Neutrophil (primary cell): Measurements from ENCODE around the gene GORASP1.

Experiments used
- H3K27ac ChIP-seq: fragments of 200-600 bp; sonication (generic); 2 replicates; pipeline ENCODE4 v1.5.1; 2016; ENCODE audit warnings: mild to moderate bottlenecking, moderate library complexity
- H3K27me3 ChIP-seq: fragments of 200-600 bp; sonication (generic); 2 replicates; pipeline ENCODE4 v1.6.0; 2016; ENCODE audit warnings: mild to moderate bottlenecking
- H3K36me3 ChIP-seq: fragments of 200-600 bp; sonication (generic); 2 replicates; pipeline ENCODE4 v1.5.1; 2017
- H3K4me1 ChIP-seq, 2 experiments: fragments of 200-600 bp in 1 of 2; sonication (generic) in 1 of 2; 1 replicate in 1 of 2; 2 replicates in 1 of 2; pipeline versions ENCODE4 v1.5.1 to v1.6.1; 2013 to 2016; ENCODE audit warnings: low read depth in 1 of 2, low read length in 1 of 2, mild to moderate bottlenecking in 1 of 2, moderate library complexity in 1 of 2; ENCODE audit not compliant: control insufficient read depth in 1 of 2, insufficient read depth in 1 of 2
- H3K4me3 ChIP-seq, 2 experiments: fragments of 200-600 bp in 1 of 2; sonication (generic) in 1 of 2; 1 replicate in 1 of 2; 2 replicates in 1 of 2; pipeline ENCODE4 v1.5.1; 2013 to 2016; ENCODE audit warnings: low read depth in 1 of 2, low read length in 1 of 2, mild to moderate bottlenecking in 1 of 2, moderate library complexity in 1 of 2
- H3K9me3 ChIP-seq: fragments of 200-600 bp; sonication (generic); 2 replicates; pipeline ENCODE4 v1.5.1; 2016
- TF ChIP-seq, protein P1 (sequence below): fragments of 200-600 bp; sonication (generic); IDR thresholded peaks from 2 replicates; pipeline ENCODE4 v1.5.1; 2016; ENCODE audit warnings: antibody characterized with exemption

The GORASP1 gene

DNA sequence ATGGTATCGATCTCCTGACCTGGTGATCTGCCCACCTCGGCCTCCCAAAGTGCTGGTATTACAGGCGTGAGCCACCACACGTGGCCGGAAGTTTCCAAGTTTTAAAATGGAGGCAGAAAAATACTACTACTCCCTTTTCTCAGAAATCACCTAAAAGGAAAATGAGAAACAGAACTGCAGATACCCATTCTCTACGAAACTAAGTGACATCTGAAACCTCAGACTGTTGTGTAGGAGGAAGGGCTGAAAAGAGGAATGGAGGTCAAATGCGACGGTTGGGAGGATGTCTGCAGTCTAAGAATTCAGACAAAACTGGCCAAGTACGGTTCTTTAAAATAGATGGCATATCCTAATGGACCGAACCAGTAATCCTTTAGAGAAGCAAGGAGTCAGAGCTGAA is 31.5 kb downstream of the GORASP1 start:
- Histone ChIP-seq H3K4me3 (no peak overlapping the region), H3K9me3 (no peaks in the 10 kb centered on the region), H3K27me3 (no peaks in the 10 kb centered on the region), H3K4me1 (no peaks in the 10 kb centered on the region), H3K27ac (no peak overlapping the region), H3K36me3 (peaks cover 92% of the 10 kb centered on the region)
- TF ChIP-seq, protein P1, sequence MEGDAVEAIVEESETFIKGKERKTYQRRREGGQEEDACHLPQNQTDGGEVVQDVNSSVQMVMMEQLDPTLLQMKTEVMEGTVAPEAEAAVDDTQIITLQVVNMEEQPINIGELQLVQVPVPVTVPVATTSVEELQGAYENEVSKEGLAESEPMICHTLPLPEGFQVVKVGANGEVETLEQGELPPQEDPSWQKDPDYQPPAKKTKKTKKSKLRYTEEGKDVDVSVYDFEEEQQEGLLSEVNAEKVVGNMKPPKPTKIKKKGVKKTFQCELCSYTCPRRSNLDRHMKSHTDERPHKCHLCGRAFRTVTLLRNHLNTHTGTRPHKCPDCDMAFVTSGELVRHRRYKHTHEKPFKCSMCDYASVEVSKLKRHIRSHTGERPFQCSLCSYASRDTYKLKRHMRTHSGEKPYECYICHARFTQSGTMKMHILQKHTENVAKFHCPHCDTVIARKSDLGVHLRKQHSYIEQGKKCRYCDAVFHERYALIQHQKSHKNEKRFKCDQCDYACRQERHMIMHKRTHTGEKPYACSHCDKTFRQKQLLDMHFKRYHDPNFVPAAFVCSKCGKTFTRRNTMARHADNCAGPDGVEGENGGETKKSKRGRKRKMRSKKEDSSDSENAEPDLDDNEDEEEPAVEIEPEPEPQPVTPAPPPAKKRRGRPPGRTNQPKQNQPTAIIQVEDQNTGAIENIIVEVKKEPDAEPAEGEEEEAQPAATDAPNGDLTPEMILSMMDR: no peak

DNA sequence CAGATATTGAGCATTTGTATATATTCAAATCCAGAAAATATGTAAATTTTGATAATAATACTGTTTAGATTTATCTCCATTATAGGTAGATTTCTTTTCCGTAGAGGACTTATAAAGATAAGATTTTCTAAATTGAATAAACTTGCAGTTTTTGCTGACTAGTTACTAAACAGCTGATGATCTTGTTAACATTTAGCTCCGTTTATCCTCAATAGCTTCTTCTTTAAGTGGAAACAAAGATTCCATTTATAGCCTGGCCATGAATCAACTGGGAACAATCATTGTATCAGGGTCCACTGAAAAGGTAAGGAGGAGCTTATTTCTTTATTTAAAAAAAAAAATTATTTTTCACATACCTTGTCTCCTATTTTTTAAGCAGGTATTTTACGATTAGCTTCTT is 38.9 kb downstream of the GORASP1 start:
- H3K27me3 ChIP-seq: no peaks in the 10 kb centered on the region
- no peak overlapping the region for H3K27ac ChIP-seq
- no peaks in the 10 kb centered on the region for H3K9me3 ChIP-seq
- H3K36me3 ChIP-seq: peaks cover 76% of the 10 kb centered on the region
- no peaks in the 10 kb centered on the region for H3K4me1 ChIP-seq
- TF ChIP-seq, protein P1: no peak
- no peak overlapping the region for H3K4me3 ChIP-seq

DNA sequence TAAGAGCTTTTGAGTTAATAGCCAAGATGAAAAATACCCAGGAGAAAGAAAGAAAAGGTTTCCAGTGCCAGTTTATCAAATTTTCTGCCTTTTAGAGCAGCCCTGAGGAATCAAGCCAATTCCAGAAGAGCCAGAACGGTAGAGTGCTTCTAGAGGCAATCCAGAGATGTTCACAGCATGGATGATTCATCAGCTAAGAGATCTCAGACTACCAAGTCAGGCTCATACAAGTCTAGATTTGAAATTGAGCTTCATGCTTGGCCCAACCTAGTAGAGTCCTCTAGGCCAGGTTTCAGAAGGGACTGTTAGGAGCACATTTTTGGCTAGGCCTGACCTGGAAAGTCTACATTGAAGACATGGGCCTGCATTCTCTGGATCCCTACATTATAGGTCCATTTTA is 40.1 kb downstream of the GORASP1 start:
- no peaks in the 10 kb centered on the region for H3K9me3 ChIP-seq
- no peak overlapping the region for H3K4me3 ChIP-seq
- no peaks in the 10 kb centered on the region for H3K4me1 ChIP-seq
- H3K27me3 ChIP-seq: no peaks in the 10 kb centered on the region
- no peak overlapping the region for H3K27ac ChIP-seq
- TF ChIP-seq, protein P1: no peak
- peaks cover 67% of the 10 kb centered on the region for H3K36me3 ChIP-seq

DNA sequence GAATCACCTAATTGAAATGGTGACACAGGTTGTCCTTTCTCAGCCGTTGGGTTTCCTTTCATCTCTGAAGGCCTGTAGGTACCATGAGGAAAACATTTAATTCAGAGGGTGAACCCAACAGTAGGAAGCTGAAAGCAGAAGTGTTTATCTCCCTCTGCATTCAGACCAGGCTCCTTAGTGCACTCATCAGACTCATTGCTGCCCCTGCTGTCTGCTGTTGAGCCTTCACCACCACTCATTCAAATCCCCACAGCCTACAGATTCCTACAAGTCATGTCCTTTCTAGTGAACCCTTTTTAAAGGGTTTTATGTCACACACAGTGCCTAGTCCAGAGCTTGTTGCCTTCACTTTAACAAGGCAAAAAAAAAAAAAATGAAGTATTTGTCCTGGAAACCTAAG is 42.2 kb downstream of the GORASP1 start:
- TF ChIP-seq, protein P1: no peak
- no peaks in the 10 kb centered on the region for H3K4me1 ChIP-seq
- H3K9me3 ChIP-seq: no peaks in the 10 kb centered on the region
- H3K27me3 ChIP-seq: no peaks in the 10 kb centered on the region
- peaks cover 47% of the 10 kb centered on the region for H3K36me3 ChIP-seq
- no peak overlapping the region for H3K27ac ChIP-seq
- no peak overlapping the region for H3K4me3 ChIP-seq

DNA sequence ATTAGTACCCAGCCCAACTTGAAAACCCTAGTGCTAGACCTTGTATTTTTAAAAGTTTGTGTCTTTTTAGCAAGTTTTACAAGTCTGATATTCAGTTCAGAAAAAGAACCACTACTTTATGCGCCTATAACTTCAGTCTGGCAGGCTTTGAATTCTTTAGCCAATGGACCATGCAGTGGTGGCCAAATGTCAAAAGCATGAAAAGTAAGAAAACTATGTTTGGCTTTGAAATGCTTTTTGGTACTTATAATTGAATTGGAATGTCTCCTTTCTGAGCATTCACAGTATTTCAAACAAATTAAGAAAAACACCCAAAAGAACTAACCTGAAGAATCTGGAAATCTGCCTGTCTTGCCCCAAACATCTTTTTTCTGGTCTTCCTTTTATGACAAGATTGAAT is 42.8 kb downstream of the GORASP1 start:
- Histone ChIP-seq H3K36me3 (peaks cover 42% of the 10 kb centered on the region), H3K9me3 (no peaks in the 10 kb centered on the region), H3K27me3 (no peaks in the 10 kb centered on the region), H3K27ac (no peak overlapping the region), H3K4me1 (no peaks in the 10 kb centered on the region), H3K4me3 (no peak overlapping the region)
- TF ChIP-seq, protein P1: no peak

DNA sequence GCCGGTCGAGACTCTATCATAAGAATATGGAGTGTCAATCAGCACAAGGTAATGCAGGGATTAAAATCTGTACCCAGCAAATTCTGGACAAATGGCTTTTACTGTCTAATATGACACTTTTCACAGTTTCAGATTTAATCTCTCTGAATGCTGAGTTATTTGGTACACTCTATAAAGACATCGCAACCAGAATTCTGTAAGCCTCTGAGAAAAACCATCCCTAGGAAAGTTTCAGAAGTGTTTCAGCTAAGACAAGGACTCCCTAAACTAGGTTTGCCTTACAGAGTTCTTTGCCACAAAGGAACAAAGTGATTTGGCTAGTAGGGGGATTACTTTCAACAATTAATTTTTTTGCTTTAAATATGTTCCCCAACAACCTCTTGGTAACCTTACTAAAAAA is 44.3 kb downstream of the GORASP1 start:
- Histone ChIP-seq H3K9me3 (no peaks in the 10 kb centered on the region), H3K36me3 (peaks cover 27% of the 10 kb centered on the region), H3K27me3 (no peaks in the 10 kb centered on the region), H3K4me3 (no peak overlapping the region), H3K4me1 (no peaks in the 10 kb centered on the region), H3K27ac (no peak overlapping the region)
- TF ChIP-seq, protein P1: no peak
